ENCODE results near the gene NNMT.

Gene NNMT

DNA sequence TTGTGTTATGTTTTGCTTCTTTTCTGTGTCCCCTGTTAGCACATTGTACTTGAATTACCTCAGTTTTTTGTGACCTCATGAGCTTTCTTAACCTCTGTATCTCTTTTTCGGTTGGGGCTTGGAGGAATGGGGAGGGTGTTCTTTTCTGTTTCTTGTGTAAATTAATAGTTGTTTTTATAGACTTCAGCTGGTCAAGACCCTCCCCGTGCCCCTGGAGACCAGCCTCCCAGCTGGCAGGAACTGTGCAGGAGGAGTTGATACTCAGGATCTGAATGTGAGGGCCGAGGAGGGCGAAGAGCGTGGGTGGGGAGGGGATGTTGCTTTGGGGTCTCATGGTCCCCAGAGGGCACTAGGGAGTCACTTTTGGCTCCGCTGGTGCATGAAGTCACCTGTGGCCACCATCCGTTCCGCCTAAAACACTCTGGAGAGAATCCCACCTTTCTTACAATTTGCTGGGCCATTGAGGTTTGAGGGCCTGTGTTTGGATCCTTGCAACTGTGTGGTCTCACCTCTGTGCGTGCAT is 44.3 kb upstream of the NNMT start:
- TF ChIP-seq FOXP2 (optimal IDR thresholded peaks at IDR 0.05; ENCODE audit: borderline replicate concordance, extremely low read depth, extremely low read length, insufficient read depth) (no peak), TAF1 (IDR thresholded peaks at IDR 0.05; ENCODE audit: borderline replicate concordance, insufficient read depth, low read length) (no peak), SIN3A (IDR thresholded peaks at IDR 0.05; ENCODE audit: borderline replicate concordance, insufficient read depth, low read length) (no peak), POLR2AphosphoS5 (IDR thresholded peaks at IDR 0.05; ENCODE audit: low read depth, low read length) (no peak)

DNA sequence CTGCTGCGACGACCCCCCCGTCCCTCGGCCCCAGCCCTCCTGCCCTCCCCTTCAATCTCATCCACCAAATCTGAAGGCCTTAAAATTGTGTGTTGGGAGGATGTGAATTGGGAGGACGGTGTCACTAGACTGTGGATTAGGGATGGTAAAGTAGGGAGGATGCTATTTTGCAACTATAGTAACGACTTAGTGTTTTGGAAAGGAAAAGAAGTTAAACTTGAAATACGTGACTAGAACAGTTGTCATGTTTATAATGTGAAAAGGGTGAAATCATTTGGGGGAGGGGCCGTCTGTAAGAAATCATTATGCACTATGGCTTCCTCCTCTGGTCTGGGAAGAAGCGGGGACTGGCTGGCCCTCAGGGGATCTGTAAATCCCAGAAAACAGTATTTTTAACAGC is 43.4 kb upstream of the NNMT start:
- TF ChIP-seq SIN3A (IDR thresholded peaks at IDR 0.05; ENCODE audit: borderline replicate concordance, insufficient read depth, low read length): no peak
- no peak for TF ChIP-seq FOXP2 (optimal IDR thresholded peaks at IDR 0.05; ENCODE audit: borderline replicate concordance, extremely low read depth, extremely low read length, insufficient read depth)
- no peak for TF ChIP-seq POLR2AphosphoS5 (IDR thresholded peaks at IDR 0.05; ENCODE audit: low read depth, low read length)
- TF ChIP-seq TAF1 (IDR thresholded peaks at IDR 0.05; ENCODE audit: borderline replicate concordance, insufficient read depth, low read length): no peak
- TF ChIP-seq, protein P1, sequence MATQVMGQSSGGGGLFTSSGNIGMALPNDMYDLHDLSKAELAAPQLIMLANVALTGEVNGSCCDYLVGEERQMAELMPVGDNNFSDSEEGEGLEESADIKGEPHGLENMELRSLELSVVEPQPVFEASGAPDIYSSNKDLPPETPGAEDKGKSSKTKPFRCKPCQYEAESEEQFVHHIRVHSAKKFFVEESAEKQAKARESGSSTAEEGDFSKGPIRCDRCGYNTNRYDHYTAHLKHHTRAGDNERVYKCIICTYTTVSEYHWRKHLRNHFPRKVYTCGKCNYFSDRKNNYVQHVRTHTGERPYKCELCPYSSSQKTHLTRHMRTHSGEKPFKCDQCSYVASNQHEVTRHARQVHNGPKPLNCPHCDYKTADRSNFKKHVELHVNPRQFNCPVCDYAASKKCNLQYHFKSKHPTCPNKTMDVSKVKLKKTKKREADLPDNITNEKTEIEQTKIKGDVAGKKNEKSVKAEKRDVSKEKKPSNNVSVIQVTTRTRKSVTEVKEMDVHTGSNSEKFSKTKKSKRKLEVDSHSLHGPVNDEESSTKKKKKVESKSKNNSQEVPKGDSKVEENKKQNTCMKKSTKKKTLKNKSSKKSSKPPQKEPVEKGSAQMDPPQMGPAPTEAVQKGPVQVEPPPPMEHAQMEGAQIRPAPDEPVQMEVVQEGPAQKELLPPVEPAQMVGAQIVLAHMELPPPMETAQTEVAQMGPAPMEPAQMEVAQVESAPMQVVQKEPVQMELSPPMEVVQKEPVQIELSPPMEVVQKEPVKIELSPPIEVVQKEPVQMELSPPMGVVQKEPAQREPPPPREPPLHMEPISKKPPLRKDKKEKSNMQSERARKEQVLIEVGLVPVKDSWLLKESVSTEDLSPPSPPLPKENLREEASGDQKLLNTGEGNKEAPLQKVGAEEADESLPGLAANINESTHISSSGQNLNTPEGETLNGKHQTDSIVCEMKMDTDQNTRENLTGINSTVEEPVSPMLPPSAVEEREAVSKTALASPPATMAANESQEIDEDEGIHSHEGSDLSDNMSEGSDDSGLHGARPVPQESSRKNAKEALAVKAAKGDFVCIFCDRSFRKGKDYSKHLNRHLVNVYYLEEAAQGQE (IDR thresholded peaks at IDR 0.05; ENCODE audit: insufficient read depth in 1 of 2, low read depth in 2 of 2, low read length in 2 of 2): no peak

DNA sequence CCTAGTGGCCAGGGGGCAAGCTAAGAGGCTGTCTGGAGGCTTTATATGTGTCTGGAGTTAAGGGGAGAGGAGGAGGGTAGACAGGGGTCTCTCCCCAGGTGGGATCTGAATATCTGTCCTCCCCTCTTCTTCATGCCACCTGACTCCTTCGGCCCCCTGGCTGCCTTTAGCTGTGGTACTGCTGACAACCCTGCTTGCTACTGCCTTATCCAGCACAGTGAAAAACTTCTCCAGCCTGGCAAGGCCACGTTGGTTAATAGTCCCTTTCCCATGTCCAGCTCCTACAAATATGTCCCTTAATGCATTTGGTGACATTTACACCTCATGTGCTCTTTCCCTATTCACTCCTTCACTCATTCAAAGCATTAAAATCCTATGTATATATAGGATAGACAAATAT is 42.4 kb upstream of the NNMT start:
- TF ChIP-seq, protein P1 (IDR thresholded peaks at IDR 0.05; ENCODE audit: insufficient read depth in 1 of 2, low read depth in 2 of 2, low read length in 2 of 2): no peak
- no peak for TF ChIP-seq SIN3A (IDR thresholded peaks at IDR 0.05; ENCODE audit: borderline replicate concordance, insufficient read depth, low read length)

DNA sequence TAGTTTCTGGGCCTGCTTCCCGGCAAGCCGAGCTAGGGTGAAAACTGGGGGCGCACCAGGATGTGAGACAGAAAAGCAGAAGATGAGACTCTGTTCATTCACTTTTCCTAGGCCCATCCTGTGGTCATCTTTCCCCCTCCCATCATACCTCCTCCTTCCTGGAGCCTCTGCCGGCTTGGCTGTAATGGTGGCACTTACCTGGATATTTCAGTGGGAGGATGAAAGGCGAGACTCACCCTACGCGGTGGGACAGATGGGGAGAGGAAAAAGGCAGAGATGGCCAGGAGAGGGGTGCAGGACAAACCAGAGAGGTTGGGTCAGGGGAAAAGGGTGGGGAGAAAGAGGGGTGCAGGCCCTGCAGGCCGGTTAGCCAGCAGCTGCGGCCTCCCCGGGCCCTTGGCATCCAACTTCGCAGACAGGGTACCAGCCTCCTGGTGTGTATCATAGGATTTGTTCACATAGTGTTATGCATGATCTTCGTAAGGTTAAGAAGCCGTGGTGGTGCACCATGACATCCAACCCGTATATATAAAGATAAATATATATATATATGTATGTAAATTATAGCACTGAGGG is 41.5 kb upstream of the NNMT start:
- no peak for TF ChIP-seq POLR2AphosphoS5 (IDR thresholded peaks at IDR 0.05; ENCODE audit: low read depth, low read length)
- TF ChIP-seq, protein P1 (IDR thresholded peaks at IDR 0.05; ENCODE audit: insufficient read depth in 1 of 2, low read depth in 2 of 2, low read length in 2 of 2): no peak
- TF ChIP-seq TAF1 (IDR thresholded peaks at IDR 0.05; ENCODE audit: borderline replicate concordance, insufficient read depth, low read length): no peak
- TF ChIP-seq SIN3A (IDR thresholded peaks at IDR 0.05; ENCODE audit: borderline replicate concordance, insufficient read depth, low read length): no peak
- TF ChIP-seq FOXP2 (optimal IDR thresholded peaks at IDR 0.05; ENCODE audit: borderline replicate concordance, extremely low read depth, extremely low read length, insufficient read depth): no peak

DNA sequence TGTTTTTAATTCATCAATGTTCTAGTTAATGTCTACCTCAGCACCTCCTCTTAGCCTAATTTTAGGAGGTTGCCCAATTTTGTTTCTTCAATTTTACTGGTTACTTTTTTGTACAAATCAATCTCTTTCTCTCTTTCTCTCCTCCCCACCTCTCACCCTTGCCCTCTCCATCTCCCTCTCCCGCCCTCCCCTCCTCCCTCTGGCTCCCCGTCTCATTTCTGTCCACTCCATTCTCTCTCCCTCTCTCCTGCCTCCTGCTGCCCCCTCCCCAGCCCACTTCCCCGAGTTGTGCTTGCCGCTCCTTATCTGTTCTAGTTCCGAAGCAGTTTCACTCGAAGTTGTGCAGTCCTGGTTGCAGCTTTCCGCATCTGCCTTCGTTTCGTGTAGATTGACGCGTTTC is 40.9 kb upstream of the NNMT start:
- TF ChIP-seq TAF1 (IDR thresholded peaks at IDR 0.05; ENCODE audit: borderline replicate concordance, insufficient read depth, low read length) (no peak), POLR2AphosphoS5 (IDR thresholded peaks at IDR 0.05; ENCODE audit: low read depth, low read length) (no peak), FOXP2 (optimal IDR thresholded peaks at IDR 0.05; ENCODE audit: borderline replicate concordance, extremely low read depth, extremely low read length, insufficient read depth) (no peak), SIN3A (IDR thresholded peaks at IDR 0.05; ENCODE audit: borderline replicate concordance, insufficient read depth, low read length) (no peak)
- TF ChIP-seq, protein P1 (IDR thresholded peaks at IDR 0.05; ENCODE audit: insufficient read depth in 1 of 2, low read depth in 2 of 2, low read length in 2 of 2): no peak

All from PFSK-1 (cell line).